Effector memory CD4-positive, alpha-beta T cell (primary cell): Measurements from ENCODE around the gene LRFN2.

Experiments
- DNase-seq, 3 donors: peaks; one replicate each; pipeline ENCODE4 v3.0.0-alpha.2; 2020
- H3K27ac ChIP-seq: 2 replicates; pipeline ENCODE4 v1.7.0; 2013; ENCODE audit warnings: mild to moderate bottlenecking, low read length, moderate library complexity; ENCODE audit not compliant: insufficient read depth, poor library complexity, severe bottlenecking
- H3K27me3 ChIP-seq: replicated peaks from 2 replicates; pipeline ENCODE4 v1.7.0; 2013; ENCODE audit warnings: mild to moderate bottlenecking, low read length; ENCODE audit not compliant: insufficient read depth, control insufficient read depth, poor library complexity, severe bottlenecking
- H3K36me3 ChIP-seq: 2 replicates; pipeline ENCODE4 v1.7.0; 2013; ENCODE audit warnings: mild to moderate bottlenecking, low read length, moderate library complexity; ENCODE audit not compliant: control insufficient read depth, insufficient read depth
- H3K4me1 ChIP-seq: 2 replicates; pipeline ENCODE4 v1.7.0; 2013; ENCODE audit warnings: low read length, mild to moderate bottlenecking; ENCODE audit not compliant: control insufficient read depth, insufficient read depth, poor library complexity, severe bottlenecking
- H3K4me3 ChIP-seq: 2 replicates; pipeline ENCODE4 v1.7.0; 2013; ENCODE audit warnings: low read length, low read depth, mild to moderate bottlenecking; ENCODE audit not compliant: insufficient read depth, poor library complexity, severe bottlenecking
- H3K9me3 ChIP-seq: 2 replicates; pipeline ENCODE4 v1.7.0; 2013; ENCODE audit warnings: mild to moderate bottlenecking, low read length, moderate library complexity; ENCODE audit not compliant: control insufficient read depth

Gene LRFN2

DNA sequence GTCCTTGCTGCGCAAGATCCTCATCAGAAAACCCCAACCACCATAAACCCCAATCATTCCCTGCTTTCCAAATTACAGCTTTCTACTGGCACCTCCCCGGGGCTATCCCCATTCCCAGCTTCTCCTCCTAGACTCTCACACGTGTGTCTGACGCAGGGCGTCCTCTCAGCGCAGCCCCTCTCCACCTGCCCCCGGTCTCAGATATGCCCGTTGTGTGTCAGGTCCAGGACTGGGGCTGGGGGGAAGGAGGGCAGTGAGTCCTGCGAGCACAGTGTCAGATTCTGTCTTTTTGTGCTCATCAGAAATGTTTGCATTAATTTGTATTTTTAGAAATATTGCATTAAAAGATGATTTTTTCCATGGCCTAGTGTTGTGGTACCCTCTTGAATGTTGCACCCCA lies 48.6 kb downstream of the LRFN2 start:
- no peaks in the 10 kb centered on the region for H3K4me1 ChIP-seq
- H3K36me3 ChIP-seq = no peaks in the 10 kb centered on the region
- H3K27me3 ChIP-seq = no peaks in the 10 kb centered on the region
- DNase-seq = no peak
- no peaks in the 10 kb centered on the region for H3K9me3 ChIP-seq
- no peak overlapping the region for H3K27ac ChIP-seq
- H3K4me3 ChIP-seq = no peak overlapping the region

GRCh38 chr6:40537446-40537845 lies 49.7 kb downstream of the LRFN2 start:
- Histone ChIP-seq H3K9me3 (no peaks in the 10 kb centered on the region), H3K27me3 (no peaks in the 10 kb centered on the region), H3K27ac (no peak overlapping the region), H3K4me3 (no peak overlapping the region), H3K36me3 (no peaks in the 10 kb centered on the region), H3K4me1 (no peaks in the 10 kb centered on the region)
- DNase-seq = no peak

DNA sequence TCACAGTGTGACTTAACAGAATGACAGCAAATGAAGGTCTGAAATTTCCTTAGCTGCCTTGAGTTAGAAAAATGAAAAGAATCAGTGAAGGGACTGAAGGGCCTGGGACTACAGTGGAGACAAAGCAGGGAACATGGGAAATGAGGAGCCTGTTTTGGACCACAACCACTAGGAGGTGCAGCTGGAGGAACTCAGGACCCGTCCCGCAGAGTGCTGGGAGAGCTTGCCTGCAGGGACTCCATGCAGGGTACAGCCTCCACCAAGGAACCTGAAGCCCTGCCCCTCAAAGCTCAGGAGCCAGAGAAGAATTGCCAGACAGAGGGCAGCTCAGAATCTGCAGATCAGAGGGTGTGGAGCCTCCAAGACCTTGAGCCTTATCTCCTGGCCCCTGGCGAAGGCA lies 50.7 kb downstream of the LRFN2 start:
- no peak for DNase-seq
- Histone ChIP-seq H3K9me3 (no peaks in the 10 kb centered on the region), H3K27me3 (no peaks in the 10 kb centered on the region), H3K4me1 (no peaks in the 10 kb centered on the region), H3K4me3 (no peak overlapping the region), H3K36me3 (no peaks in the 10 kb centered on the region), H3K27ac (no peak overlapping the region)

DNA sequence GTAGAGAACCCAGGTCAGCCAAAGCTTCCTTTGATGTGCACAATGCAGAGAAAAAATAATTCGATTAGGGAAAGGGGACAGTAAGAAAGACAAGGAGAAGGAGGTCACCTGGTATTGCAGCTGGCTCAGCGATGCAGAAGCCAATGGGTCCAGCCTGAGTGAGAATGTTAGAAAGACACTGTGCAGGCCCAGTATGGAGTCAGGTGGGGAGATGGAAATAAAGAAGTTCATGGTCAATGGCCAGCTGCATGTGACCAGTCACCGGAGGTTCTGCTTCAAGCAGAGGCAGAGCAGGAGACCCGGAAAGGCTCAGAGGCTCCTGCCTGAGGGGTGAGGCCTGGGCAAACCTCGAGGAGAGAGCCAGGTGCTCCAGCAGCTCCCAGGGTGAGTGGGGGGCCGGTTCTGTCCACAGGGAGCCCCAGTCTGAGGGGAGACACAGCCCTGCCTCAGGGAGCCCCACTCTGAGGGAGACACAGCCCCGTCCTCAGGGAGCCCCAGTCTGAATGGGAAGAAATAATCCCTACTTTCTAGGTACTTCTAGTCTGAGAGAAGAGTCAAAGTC lies 51.3 kb downstream of the LRFN2 start:
- no peaks in the 10 kb centered on the region for H3K36me3 ChIP-seq
- H3K27ac ChIP-seq = no peak overlapping the region
- H3K4me1 ChIP-seq = no peaks in the 10 kb centered on the region
- no peak overlapping the region for H3K4me3 ChIP-seq
- H3K9me3 ChIP-seq = no peaks in the 10 kb centered on the region
- no peak for DNase-seq
- no peaks in the 10 kb centered on the region for H3K27me3 ChIP-seq

DNA sequence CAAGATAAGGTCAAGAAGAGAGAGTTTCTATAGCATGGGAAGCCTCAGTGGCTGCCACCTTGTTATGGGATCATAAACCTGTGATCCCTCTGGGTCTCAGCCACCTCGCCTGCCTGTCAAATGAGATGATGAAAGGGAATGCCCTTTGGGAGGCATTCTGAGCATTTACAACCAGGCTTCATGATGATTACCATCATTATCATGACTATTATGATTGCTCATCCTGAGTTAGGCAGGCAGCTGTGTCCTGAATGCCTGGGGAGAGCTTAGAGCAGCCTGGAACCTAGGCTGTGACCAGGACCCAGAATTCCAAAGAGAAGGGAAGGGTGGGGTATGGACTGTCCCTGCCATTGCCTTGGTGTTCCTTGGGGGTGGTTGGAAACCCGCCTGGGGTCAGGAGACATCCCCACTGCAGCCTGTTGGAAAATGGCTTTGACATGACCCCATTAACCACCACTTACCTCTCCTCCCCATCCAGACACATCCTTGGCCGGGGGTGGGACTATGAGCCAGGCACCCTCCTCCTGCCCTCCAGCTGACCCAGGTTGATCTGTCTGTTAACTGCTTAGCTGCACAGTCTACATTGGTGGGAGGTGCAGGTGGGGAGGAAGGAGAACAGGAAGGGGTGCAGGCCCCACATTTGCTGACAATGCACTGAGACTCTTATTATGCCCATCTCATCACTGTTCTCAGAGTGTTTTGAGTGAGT lies 51.9 kb downstream of the LRFN2 start:
- H3K9me3 ChIP-seq = no peaks in the 10 kb centered on the region
- H3K27ac ChIP-seq = no peak overlapping the region
- H3K27me3 ChIP-seq = no peaks in the 10 kb centered on the region
- no peak for DNase-seq
- no peaks in the 10 kb centered on the region for H3K4me1 ChIP-seq
- H3K36me3 ChIP-seq = no peaks in the 10 kb centered on the region
- no peak overlapping the region for H3K4me3 ChIP-seq

- no peak for DNase-seq
- H3K36me3 ChIP-seq = no peaks in the 10 kb centered on the region
- no peak overlapping the region for H3K4me3 ChIP-seq
- no peak overlapping the region for H3K27ac ChIP-seq
- no peaks in the 10 kb centered on the region for H3K27me3 ChIP-seq
- no peaks in the 10 kb centered on the region for H3K4me1 ChIP-seq
- H3K9me3 ChIP-seq = no peaks in the 10 kb centered on the region
Measured at GRCh38 chr6:40532349-40533000, 54.7 kb downstream of the LRFN2 start.

GRCh38 chr6:40529919-40530318 lies 57.2 kb downstream of the LRFN2 start:
- Histone ChIP-seq H3K27me3 (no peaks in the 10 kb centered on the region), H3K4me3 (no peak overlapping the region), H3K4me1 (no peaks in the 10 kb centered on the region), H3K9me3 (no peaks in the 10 kb centered on the region), H3K27ac (no peak overlapping the region), H3K36me3 (no peaks in the 10 kb centered on the region)
- no peak for DNase-seq

DNA sequence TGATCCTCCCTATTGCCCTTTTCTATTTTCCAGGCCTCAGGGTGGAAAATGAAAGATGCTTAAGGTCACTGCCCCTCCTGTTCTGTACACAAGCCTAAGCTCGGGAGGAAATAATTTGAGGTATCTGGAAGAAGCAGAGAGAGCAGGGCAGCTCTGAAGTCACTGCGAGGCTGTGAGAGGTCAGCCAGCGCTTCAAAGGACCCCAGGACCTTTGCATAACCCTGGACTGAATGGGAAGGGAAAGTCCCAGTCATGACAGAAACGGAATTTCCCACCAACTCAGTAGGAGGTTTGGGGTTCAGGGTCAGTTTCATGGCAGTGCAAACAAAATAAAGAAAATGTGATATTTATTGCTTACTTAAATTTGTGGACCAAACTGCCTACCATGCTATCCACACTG lies 58.1 kb downstream of the LRFN2 start:
- Histone ChIP-seq H3K27me3 (no peaks in the 10 kb centered on the region), H3K36me3 (no peaks in the 10 kb centered on the region), H3K4me3 (no peak overlapping the region), H3K9me3 (no peaks in the 10 kb centered on the region), H3K4me1 (no peaks in the 10 kb centered on the region), H3K27ac (no peak overlapping the region)
- DNase-seq = no peak

DNA sequence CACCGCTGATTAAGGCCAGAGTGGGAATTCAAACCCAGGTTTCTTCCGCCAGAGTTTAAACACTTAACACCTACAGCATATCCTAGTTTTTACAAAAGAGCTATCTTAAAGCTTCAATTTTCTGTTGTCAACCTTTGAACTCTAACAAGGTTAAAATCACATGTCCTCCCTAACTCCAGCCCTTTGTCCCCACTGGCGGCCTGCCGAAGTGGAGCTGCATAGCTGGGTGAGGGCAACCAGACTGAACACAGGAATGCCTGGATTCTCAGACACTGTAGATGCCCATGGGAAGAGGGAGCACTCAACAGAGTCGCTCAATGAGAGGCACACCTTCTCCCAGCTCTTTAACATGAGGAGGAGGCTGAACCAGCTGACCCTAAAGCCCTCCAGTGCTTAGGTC lies 59.1 kb downstream of the LRFN2 start:
- H3K4me3 ChIP-seq = no peak overlapping the region
- no peaks in the 10 kb centered on the region for H3K9me3 ChIP-seq
- H3K27ac ChIP-seq = no peak overlapping the region
- DNase-seq = no peak
- H3K27me3 ChIP-seq = no peaks in the 10 kb centered on the region
- no peaks in the 10 kb centered on the region for H3K4me1 ChIP-seq
- H3K36me3 ChIP-seq = no peaks in the 10 kb centered on the region

- Histone ChIP-seq H3K27me3 (no peaks in the 10 kb centered on the region), H3K4me1 (no peaks in the 10 kb centered on the region), H3K4me3 (no peak overlapping the region), H3K36me3 (no peaks in the 10 kb centered on the region), H3K27ac (no peak overlapping the region), H3K9me3 (no peaks in the 10 kb centered on the region)
- no peak for DNase-seq
Measured at GRCh38 chr6:40526036-40526435, 61.1 kb downstream of the LRFN2 start.
